Lower leg skin (tissue), 3 donors: ENCODE measurements around the gene PDPR.
"Not testable (repeated sequence)": the region's sequence is repeated elsewhere in the genome, so short reads cannot be mapped to it uniquely, and the experiment has no call there.

Experiments used
- POLR2A ChIP-seq, 2 donors: fragments of 450-650 bp; IDR thresholded peaks; one replicate each; pipeline ENCODE4 v1.6.1; 2016 to 2017; ENCODE audit warnings: antibody characterized with exemption in 2 of 2, mild to moderate bottlenecking in 1 of 2, moderate library complexity in 1 of 2
- TF ChIP-seq, protein P1 (sequence below), 3 donors: fragments of 450-650 bp; IDR thresholded peaks; one replicate each; pipeline ENCODE4 v1.5.1; 2016; ENCODE audit warnings: antibody characterized with exemption in 3 of 3, mild to moderate bottlenecking in 3 of 3, moderate library complexity in 2 of 3

DNA sequence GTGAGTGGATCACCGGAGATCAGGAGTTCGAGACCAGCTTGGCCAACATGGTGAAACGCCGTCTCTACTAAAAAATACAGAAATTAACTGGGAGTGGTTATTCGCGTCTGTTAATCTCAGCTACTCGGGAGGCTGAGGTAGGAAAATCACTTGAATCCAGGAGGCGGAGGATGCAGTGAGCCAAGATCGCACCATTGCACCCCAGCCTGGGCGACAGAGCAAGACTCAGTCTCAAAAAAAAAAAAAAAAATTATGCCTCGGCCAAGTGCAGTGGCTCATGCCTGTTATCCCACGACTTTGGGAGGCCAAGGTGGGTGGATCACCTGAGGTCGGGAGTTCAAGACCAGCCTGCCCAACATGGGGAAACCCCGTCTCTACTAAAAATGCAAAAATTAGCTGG lies 9.7 kb downstream of the PDPR start:
- TF ChIP-seq POLR2A (IDR thresholded peaks at IDR 0.05): not testable (repeated sequence)
- TF ChIP-seq, protein P1, sequence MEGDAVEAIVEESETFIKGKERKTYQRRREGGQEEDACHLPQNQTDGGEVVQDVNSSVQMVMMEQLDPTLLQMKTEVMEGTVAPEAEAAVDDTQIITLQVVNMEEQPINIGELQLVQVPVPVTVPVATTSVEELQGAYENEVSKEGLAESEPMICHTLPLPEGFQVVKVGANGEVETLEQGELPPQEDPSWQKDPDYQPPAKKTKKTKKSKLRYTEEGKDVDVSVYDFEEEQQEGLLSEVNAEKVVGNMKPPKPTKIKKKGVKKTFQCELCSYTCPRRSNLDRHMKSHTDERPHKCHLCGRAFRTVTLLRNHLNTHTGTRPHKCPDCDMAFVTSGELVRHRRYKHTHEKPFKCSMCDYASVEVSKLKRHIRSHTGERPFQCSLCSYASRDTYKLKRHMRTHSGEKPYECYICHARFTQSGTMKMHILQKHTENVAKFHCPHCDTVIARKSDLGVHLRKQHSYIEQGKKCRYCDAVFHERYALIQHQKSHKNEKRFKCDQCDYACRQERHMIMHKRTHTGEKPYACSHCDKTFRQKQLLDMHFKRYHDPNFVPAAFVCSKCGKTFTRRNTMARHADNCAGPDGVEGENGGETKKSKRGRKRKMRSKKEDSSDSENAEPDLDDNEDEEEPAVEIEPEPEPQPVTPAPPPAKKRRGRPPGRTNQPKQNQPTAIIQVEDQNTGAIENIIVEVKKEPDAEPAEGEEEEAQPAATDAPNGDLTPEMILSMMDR (IDR thresholded peaks at IDR 0.05): not testable (repeated sequence)
